HepG2 (cell line): ENCODE results near the gene HLCS. TPM values are rescaled to one million over a fixed set of nuclear protein-coding genes. Genes with fewer than 3 reads are reported as not detected.

Experiments used
- DNMT1 ChIP-seq: sonication (generic); formaldehyde crosslinking; IDR thresholded peaks from 2 replicates; pipeline ENCODE4 v1.5.1; 2020; ENCODE audit warnings: mild to moderate bottlenecking, missing genetic modification reagents
- ERF ChIP-seq: IDR thresholded peaks from 2 replicates; pipeline ENCODE4 v1.6.1; 2018; ENCODE audit warnings: missing biosample characterization, missing genetic modification reagents
- IRX3 ChIP-seq: sonication (generic); formaldehyde crosslinking; IDR thresholded peaks from 2 replicates; pipeline ENCODE4 v1.8.1; 2023; ENCODE audit warnings: mild to moderate bottlenecking, low read depth, missing genetic modification reagents, borderline replicate concordance
- JUN ChIP-seq: sonication (generic); formaldehyde crosslinking; IDR thresholded peaks from 2 replicates; pipeline ENCODE4 v1.4.0; 2020; ENCODE audit warnings: mild to moderate bottlenecking, missing genetic modification reagents
- LCORL ChIP-seq, 2 experiments: fragments of 450-650 bp in 1 of 2; sonication (generic) in 1 of 2; formaldehyde crosslinking in 1 of 2; IDR thresholded peaks; 2 replicates each; pipeline versions ENCODE4 v1.5.0 to v1.6.1; 2017 to 2020; ENCODE audit warnings: antibody characterized with exemption in 1 of 2, missing genetic modification reagents in 1 of 2
- NAIF1 ChIP-seq: sonication (generic); formaldehyde crosslinking; IDR thresholded peaks from 2 replicates; pipeline ENCODE4 v1.5.0; 2020; ENCODE audit warnings: mild to moderate bottlenecking, missing genetic modification reagents, borderline replicate concordance
- NFE2L1 ChIP-seq: sonication (generic); formaldehyde crosslinking; IDR thresholded peaks from 2 replicates; pipeline ENCODE4 v1.4.0; 2020; ENCODE audit warnings: missing genetic modification reagents, mild to moderate bottlenecking, borderline replicate concordance
- NKX3-1 ChIP-seq: sonication (generic); formaldehyde crosslinking; IDR thresholded peaks from 2 replicates; pipeline ENCODE4 v1.5.0; 2020; ENCODE audit warnings: missing genetic modification reagents
- NR2F1 ChIP-seq, 2 experiments: fragments of 450-650 bp in 1 of 2; formaldehyde crosslinking in 1 of 2; IDR thresholded peaks; 2 replicates each; pipeline versions ENCODE4 v1.5.0 to v1.6.1; 2016 to 2020; ENCODE audit warnings: mild to moderate bottlenecking in 1 of 2, missing compliant biosample characterization in 1 of 2, missing genetic modification reagents in 1 of 2, moderate library complexity in 1 of 2
- SOX13 ChIP-seq, 3 experiments: fragments of 450-650 bp in 1 of 3; sonication (generic) in 1 of 3; formaldehyde crosslinking in 1 of 3; IDR thresholded peaks in 2 of 3; conservative IDR thresholded peaks in 1 of 3; 2 replicates each; pipeline versions ENCODE4 v1.5.0 to v1.6.1; 2016 to 2020; ENCODE audit warnings: antibody characterized with exemption in 1 of 3, mild to moderate bottlenecking in 1 of 3, missing compliant biosample characterization in 1 of 3, missing genetic modification reagents in 1 of 3, moderate library complexity in 1 of 3
- THYN1 ChIP-seq: sonication (generic); formaldehyde crosslinking; IDR thresholded peaks from 2 replicates; pipeline ENCODE4 v1.8.1; 2023; ENCODE audit warnings: low read depth, mild to moderate bottlenecking, moderate library complexity, missing genetic modification reagents, borderline replicate concordance
- ZFP36L2 ChIP-seq: sonication (generic); formaldehyde crosslinking; IDR thresholded peaks from 2 replicates; pipeline ENCODE4 v1.4.0; 2020; ENCODE audit warnings: missing genetic modification reagents
- ZNF773 ChIP-seq: sonication (generic); formaldehyde crosslinking; IDR thresholded peaks from 2 replicates; pipeline ENCODE4 v1.4.0; 2020; ENCODE audit warnings: missing genetic modification reagents, borderline replicate concordance
- polyA plus RNA-seq, 8 experiments: library from polyadenylated mRNA; depleted of rRNA in 3 of 8; stranded (reverse) in 7 of 8; unstranded in 1 of 8; fragments of >200 nt; fragmentation: Illumina TruSeq in 4 of 8; extraction: Trizol in 4 of 8; gene quantifications; 2 replicates each; pipeline versions ENCODE4 v1.2.1 to v1.2.3, GENCODE V29; 2011 to 2016; ENCODE audit warnings: low read depth in 4 of 8, missing spikeins in 1 of 8, mixed read lengths in 1 of 8; ENCODE audit not compliant: insufficient read depth in 1 of 8
- total RNA-seq, 5 experiments: library from RNA; depleted of rRNA; stranded (reverse); fragments of >200 nt; fragmentation: Illumina TruSeq; extraction: Trizol; gene quantifications; 2 replicates each; pipeline ENCODE4 v1.2.3, GENCODE V29; 2016; ENCODE audit warnings: low read depth in 1 of 5
- TF ChIP-seq, protein P1 (sequence below): sonication (generic); formaldehyde crosslinking; IDR thresholded peaks from 2 replicates; pipeline ENCODE4 v1.5.0; 2020; ENCODE audit warnings: mild to moderate bottlenecking, missing genetic modification reagents
- TF ChIP-seq, protein P2 (sequence below): fragments of 450-650 bp; IDR thresholded peaks from 2 replicates; pipeline ENCODE4 v1.6.1; 2017; ENCODE audit warnings: mild to moderate bottlenecking
- TF ChIP-seq, protein P3 (sequence below): sonication (generic); formaldehyde crosslinking; IDR thresholded peaks from one replicate; pipeline ENCODE4 v1.5.1; 2020; ENCODE audit warnings: mild to moderate bottlenecking, missing genetic modification reagents; ENCODE audit errors: not compliant biosample characterization

The HLCS gene
- total and polyA plus RNA-seq, 2 of the 13 experiments (the other 11 are each of a cell fraction or from before 2014, with no cell fraction given): 7.9 to 12.3 TPM

DNA sequence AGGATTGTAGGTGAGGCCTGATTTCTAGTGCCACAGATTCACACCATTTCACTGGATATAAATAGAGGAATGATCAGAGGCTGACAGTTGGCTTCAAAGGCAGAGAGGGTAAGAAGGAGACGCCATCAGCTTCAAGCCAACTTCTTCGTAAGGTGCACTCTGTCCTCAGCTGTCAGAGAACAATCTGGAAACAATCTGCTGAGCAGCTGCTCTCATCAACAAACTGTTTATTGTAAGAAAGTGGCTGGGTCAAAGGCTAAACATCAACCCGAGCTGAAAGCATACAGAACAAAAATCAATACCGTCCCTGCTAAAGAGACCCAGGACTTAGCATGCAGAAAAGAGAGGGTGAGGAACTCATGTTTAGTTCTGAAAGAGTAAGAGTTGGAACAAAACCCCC lies 48.2 kb downstream of the HLCS start (continued):
- no peak for TF ChIP-seq JUN (CRISPR knock-in tag)
- no peak for TF ChIP-seq IRX3 (CRISPR knock-in tag)
- TF ChIP-seq LCORL (IDR thresholded peaks at IDR 0.05): no peak
- peak; percentile 61; the same call in 1 of the 2 replicates for TF ChIP-seq LCORL (CRISPR knock-in tag; IDR thresholded peaks at IDR 0.05)
- TF ChIP-seq, protein P1, sequence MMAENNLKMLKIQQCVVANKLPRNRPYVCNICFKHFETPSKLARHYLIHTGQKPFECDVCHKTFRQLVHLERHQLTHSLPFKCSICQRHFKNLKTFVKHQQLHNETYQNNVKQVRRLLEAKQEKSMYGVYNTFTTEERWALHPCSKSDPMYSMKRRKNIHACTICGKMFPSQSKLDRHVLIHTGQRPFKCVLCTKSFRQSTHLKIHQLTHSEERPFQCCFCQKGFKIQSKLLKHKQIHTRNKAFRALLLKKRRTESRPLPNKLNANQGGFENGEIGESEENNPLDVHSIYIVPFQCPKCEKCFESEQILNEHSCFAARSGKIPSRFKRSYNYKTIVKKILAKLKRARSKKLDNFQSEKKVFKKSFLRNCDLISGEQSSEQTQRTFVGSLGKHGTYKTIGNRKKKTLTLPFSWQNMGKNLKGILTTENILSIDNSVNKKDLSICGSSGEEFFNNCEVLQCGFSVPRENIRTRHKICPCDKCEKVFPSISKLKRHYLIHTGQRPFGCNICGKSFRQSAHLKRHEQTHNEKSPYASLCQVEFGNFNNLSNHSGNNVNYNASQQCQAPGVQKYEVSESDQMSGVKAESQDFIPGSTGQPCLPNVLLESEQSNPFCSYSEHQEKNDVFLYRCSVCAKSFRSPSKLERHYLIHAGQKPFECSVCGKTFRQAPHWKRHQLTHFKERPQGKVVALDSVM: no peak
- no peak for TF ChIP-seq NAIF1 (CRISPR knock-in tag)
- TF ChIP-seq ERF (CRISPR knock-in tag): 0 out of 2 replicates have a peak, but pooled peaks have one; percentile 18
- TF ChIP-seq NKX3-1 (CRISPR knock-in tag): 0 out of 2 replicates have a peak, but pooled peaks have one; percentile 38
- no peak for TF ChIP-seq ZNF773 (CRISPR knock-in tag)
- TF ChIP-seq NR2F1 (CRISPR knock-in tag; IDR thresholded peaks at IDR 0.05): peak; percentile 60 to 65; a peak in 3 of 4 replicates
- no peak for TF ChIP-seq THYN1 (CRISPR knock-in tag)
- TF ChIP-seq SOX13 (IDR thresholded peaks at IDR 0.05): no peak
- TF ChIP-seq SOX13 (CRISPR knock-in tag; conservative IDR thresholded peaks at IDR 0.05 in 1 of 2, IDR thresholded peaks at IDR 0.05 in 1 of 2): peak in 1 of 2 experiments; percentile 60; a peak in 1 of 4 replicates
- TF ChIP-seq NFE2L1 (CRISPR knock-in tag): no peak
- TF ChIP-seq DNMT1 (CRISPR knock-in tag): no peak
- TF ChIP-seq, protein P2, sequence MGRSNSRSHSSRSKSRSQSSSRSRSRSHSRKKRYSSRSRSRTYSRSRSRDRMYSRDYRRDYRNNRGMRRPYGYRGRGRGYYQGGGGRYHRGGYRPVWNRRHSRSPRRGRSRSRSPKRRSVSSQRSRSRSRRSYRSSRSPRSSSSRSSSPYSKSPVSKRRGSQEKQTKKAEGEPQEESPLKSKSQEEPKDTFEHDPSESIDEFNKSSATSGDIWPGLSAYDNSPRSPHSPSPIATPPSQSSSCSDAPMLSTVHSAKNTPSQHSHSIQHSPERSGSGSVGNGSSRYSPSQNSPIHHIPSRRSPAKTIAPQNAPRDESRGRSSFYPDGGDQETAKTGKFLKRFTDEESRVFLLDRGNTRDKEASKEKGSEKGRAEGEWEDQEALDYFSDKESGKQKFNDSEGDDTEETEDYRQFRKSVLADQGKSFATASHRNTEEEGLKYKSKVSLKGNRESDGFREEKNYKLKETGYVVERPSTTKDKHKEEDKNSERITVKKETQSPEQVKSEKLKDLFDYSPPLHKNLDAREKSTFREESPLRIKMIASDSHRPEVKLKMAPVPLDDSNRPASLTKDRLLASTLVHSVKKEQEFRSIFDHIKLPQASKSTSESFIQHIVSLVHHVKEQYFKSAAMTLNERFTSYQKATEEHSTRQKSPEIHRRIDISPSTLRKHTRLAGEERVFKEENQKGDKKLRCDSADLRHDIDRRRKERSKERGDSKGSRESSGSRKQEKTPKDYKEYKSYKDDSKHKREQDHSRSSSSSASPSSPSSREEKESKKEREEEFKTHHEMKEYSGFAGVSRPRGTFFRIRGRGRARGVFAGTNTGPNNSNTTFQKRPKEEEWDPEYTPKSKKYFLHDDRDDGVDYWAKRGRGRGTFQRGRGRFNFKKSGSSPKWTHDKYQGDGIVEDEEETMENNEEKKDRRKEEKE: no peak
- no peak for TF ChIP-seq ZFP36L2 (CRISPR knock-in tag)
- TF ChIP-seq, protein P3, sequence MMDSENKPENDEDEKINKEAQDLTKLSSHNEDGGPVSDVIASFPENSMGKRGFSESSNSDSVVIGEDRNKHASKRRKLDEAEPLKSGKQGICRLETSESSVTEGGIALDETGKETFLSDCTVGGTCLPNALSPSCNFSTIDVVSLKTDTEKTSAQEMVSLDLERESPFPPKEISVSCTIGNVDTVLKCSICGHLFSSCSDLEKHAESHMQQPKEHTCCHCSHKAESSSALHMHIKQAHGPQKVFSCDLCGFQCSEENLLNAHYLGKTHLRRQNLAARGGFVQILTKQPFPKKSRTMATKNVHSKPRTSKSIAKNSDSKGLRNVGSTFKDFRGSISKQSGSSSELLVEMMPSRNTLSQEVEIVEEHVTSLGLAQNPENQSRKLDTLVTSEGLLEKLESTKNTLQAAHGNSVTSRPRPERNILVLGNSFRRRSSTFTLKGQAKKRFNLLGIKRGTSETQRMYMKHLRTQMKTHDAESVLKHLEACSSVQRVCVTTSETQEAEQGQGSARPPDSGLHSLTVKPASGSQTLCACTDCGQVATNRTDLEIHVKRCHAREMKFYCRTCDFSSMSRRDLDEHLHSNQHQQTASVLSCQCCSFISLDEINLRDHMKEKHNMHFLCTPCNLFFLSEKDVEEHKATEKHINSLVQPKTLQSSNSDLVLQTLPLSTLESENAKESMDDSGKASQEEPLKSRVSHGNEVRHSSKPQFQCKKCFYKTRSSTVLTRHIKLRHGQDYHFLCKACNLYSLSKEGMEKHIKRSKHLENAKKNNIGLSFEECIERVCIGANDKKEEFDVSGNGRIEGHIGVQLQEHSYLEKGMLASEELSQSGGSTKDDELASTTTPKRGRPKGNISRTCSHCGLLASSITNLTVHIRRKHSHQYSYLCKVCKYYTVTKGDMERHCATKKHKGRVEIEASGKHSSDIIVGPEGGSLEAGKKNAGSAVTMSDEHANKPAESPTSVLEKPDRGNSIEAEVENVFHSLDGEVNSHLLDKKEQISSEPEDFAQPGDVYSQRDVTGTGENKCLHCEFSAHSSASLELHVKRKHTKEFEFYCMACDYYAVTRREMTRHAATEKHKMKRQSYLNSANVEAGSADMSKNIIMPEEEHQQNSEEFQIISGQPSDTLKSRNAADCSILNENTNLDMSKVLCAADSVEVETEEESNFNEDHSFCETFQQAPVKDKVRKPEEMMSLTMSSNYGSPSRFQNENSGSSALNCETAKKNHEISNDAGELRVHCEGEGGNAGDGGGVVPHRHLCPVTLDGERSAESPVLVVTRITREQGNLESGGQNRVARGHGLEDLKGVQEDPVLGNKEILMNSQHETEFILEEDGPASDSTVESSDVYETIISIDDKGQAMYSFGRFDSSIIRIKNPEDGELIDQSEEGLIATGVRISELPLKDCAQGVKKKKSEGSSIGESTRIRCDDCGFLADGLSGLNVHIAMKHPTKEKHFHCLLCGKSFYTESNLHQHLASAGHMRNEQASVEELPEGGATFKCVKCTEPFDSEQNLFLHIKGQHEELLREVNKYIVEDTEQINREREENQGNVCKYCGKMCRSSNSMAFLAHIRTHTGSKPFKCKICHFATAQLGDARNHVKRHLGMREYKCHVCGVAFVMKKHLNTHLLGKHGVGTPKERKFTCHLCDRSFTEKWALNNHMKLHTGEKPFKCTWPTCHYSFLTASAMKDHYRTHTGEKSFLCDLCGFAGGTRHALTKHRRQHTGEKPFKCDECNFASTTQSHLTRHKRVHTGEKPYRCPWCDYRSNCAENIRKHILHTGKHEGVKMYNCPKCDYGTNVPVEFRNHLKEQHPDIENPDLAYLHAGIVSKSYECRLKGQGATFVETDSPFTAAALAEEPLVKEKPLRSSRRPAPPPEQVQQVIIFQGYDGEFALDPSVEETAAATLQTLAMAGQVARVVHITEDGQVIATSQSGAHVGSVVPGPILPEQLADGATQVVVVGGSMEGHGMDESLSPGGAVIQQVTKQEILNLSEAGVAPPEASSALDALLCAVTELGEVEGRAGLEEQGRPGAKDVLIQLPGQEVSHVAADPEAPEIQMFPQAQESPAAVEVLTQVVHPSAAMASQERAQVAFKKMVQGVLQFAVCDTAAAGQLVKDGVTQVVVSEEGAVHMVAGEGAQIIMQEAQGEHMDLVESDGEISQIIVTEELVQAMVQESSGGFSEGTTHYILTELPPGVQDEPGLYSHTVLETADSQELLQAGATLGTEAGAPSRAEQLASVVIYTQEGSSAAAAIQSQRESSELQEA: no peak
